Stimulated activated naive CD4-positive, alpha-beta T cell (primary cell): Measurements from ENCODE around the gene FOXD2.
"Not testable (repeated sequence)": the region's sequence is repeated elsewhere in the genome, so short reads cannot be mapped to it uniquely, and the experiment has no call there.

ENCODE experiments used
- DNase-seq, 6 experiments: peaks; one replicate each; lab custom pipeline; 2025; lab: John Stamatoyannopoulos, UW

FOXD2 gene

GRCh38 chr1:47439819-47440598 lies 2.2 kb downstream of the FOXD2 start:
- peak in 1 of 6 experiments; percentile 6 for DNase-seq

GRCh38 chr1:47440599-47441081 lies 2.8 kb downstream of the FOXD2 start:
- DNase-seq = no peak

DNA sequence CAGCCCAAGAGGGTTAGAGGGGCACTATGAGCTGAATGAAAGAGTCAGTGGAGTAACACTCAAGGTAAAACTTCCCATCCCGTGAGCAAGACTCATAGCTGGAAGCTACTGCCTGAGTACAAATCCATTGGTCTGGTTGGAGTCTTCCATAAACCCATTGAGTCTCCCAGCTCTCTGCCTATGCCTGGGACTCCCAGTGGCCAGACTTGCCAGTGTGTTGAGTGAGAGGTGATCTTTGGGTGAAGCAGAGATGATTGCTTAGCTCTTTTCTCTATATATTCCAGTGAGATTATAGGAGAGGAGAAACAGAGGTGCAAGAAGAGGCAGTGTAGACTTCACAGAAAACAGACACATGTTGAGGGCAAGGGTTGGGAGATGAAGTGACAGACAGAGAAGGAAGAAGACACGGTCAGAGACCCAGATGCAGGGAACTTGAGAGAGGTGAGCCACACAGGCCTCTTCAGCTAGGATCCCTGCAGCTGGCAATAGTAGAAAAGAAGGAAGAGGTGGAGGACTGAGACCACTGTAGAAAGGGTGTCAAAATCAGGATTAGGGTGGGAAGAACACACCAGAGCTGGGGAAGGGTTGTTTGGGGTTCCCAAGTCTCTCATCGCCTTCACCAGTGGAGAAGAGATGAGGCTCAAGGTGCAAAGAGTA lies 3.7 kb downstream of the FOXD2 start:
- DNase-seq = no peak

GRCh38 chr1:47442202-47442601 lies 4.4 kb downstream of the FOXD2 start:
- DNase-seq = no peak

GRCh38 chr1:47442842-47443529 lies 5.1 kb downstream of the FOXD2 start:
- no peak for DNase-seq

DNA sequence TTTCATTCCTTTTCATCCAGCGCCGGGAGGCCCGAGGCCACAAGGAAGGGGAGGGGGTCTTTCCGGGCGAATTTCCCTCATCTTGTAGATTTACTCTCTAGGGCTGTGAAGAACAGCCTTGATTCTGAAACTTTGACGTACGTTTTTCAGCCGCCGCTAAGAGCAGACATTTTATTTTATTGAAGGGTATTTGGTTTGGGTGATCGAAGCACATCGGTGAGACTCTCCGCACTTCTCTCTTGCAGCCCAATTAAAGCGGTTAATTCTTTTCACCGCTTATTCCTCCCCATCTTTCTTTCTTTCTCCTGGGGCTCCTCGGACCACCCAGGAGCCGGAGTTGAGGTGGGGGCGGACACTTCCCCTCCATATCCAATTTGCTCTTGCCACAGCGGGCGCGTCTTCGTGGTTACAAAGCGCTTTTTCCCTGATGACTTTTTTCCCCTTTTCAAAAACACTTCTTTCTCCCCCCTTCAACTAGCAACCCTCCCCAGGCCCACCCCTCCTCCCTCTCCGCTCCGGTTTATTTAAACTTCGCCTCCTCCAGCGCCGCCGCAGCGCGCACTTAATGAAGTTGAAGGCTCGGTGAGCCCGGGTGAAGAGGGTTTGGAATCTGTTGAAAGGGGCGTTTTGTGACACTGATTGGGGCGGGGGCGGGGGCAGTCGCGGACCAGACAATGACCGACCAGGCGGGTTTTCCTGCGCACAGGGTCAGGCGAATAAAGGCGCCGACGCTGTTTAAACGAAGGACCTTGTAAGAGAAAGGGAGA lies 5.9 kb downstream of the FOXD2 start:
- peak in 1 of 6 experiments; percentile 7 for DNase-seq

DNA sequence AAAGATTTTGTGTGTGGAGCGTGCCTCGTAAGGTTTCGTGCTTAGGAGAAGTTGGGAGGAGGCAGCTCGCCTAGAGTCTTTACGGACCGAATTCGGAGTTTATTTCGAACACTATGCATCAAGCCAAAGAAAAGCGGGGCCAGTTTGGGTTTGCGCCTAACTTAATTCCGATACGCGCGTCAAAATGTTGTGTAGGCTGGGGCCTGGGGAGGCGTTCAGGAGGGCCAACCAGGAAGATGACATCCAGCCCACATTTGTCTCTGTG lies 6.4 kb downstream of the FOXD2 start:
- DNase-seq = no peak

GRCh38 chr1:47444562-47445465 lies 7.0 kb downstream of the FOXD2 start:
- DNase-seq = peak in 2 of 6 experiments; percentile 43 to 60

DNA sequence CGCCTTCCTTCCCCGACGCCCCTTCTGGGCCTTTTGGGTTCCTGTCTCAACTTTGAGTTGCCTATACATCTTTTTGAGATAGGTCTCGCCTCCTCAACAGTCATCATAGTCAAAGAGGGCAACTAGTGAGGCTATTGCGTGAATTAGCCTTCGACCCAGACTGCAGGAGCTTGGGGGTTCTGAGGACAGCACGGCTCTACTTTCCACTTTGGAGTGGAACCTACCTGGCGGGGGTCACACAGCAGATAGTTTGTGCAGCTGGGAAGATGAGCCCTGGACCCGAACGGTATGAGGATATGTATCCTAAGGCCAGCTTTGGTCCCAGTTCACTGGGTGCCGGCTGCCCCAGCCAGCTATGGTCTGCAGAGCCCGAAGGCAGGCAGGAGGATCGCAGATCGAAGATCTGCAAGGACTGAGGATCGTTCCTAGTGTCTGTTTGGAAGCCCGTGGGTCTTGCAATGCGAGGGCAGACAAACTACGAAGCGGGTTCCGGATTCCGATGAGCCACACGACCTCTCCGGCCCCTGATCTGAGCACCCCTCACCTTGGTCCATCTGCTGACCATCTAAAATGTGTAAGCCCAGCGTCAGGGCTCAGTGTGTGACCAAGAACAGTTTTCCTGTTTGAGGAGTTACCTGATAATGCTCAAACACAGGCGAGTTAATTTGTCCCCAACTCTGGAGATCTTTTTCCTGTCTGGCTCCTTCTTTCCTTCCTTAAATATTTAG lies 8.1 kb downstream of the FOXD2 start:
- DNase-seq = no peak

DNA sequence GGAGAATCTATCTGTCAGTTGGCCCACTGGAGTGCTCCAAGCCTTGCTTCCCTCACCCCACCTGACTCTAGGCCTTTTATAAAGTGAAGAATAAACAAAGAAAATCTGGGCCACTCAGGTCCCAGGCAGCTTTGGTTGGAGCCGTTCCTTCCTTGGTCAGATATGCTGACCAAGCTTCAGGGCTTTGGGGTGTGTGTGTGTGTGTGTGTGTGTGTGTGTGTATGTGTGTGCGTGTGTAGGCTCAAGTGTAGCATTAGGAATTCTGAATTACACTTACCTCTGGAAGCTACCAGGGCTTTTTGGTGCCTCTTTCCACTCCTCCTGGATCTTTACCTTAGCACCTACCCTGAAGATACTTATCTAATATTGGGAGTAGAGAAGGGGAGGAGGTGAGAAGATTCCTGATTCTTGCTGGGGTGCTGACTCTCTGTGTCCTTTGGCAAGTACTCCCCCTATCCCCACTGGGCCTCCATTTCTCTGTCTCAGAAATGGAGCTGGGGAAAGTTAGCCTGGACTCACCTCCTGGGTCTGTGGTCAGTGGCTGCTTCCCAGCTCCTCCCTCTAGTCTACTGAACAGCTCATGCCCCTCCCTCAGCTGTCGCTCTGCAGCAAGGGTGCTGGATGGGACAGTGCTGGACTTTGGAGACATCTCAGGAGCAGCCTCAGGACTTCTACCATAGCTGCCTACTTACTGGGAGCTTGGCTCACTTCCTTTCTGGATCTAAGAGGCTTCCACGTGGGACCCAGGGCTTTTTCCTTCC lies 10.8 kb downstream of the FOXD2 start:
- DNase-seq = no peak

- DNase-seq = no peak
Observed at GRCh38 chr1:47449822-47450552, 12.1 kb downstream of the FOXD2 start.

- no peak for DNase-seq
Observed at GRCh38 chr1:47450606-47451005, 12.8 kb downstream of the FOXD2 start.

GRCh38 chr1:47452426-47452825 lies 14.6 kb downstream of the FOXD2 start:
- DNase-seq = no peak

DNA sequence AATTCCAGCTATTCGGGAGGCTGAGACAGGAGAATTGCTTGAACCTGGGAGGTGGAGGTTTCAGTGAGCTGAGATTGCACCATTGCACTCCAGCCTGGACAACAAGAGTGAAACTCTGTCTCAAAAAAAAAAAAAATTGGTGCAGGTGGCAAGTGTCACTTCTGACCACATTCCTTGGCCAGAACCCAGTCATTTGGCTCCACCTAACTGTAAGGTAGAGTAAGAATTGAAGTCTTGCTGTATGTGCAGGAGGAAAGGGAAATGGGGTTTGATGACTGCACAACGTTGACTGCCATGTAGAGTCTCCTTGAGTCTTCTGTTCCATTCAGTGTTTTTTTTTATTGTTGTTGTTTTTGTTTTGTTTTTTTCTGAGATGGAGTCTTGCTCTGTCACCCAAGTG lies 16.1 kb downstream of the FOXD2 start:
- not testable (repeated sequence) for DNase-seq

- DNase-seq = no peak
Observed at GRCh38 chr1:47456250-47456649, 18.4 kb downstream of the FOXD2 start.

- not testable (repeated sequence) for DNase-seq
Observed at GRCh38 chr1:47457547-47457946, 19.7 kb downstream of the FOXD2 start.

- DNase-seq = no peak
Observed at GRCh38 chr1:47459253-47459788, 21.5 kb downstream of the FOXD2 start.

GRCh38 chr1:47460040-47460439 lies 22.2 kb downstream of the FOXD2 start:
- DNase-seq = no peak

DNA sequence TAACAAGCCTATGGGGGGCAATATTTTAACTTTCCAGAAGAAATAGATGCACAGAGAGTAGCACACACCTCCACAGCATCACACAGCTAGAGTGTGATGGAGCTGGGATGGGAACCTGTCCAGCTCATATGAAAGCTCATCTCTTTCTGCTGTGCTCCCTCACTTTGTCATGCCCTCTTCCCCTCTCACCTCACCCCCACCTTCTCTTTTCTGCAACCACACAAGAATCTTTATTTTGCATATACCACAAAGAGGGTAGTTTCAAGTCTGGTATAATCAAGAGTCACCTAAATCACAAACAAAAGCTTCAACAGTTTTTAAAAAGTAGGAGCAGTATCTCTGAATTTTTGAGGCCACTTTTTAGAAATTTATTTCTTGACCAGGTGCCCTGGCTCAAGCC lies 22.6 kb downstream of the FOXD2 start:
- no peak for DNase-seq
